K562 (cell line): ENCODE data around the gene BLTP2. TPM values are rescaled to one million over a fixed set of nuclear protein-coding genes. Genes with fewer than 3 reads are reported as not detected.

Source experiments
- BCLAF1 ChIP-seq, 2 experiments: fragments of 450-650 bp in 1 of 2; IDR thresholded peaks; 2 replicates each; pipeline ENCODE4 v1.6.1; 2011 to 2017; ENCODE audit warnings: low read depth in 2 of 2, antibody characterized with exemption in 1 of 2, borderline replicate concordance in 1 of 2, low read length in 1 of 2, mild to moderate bottlenecking in 1 of 2, mixed read lengths in 1 of 2; ENCODE audit not compliant: control insufficient read depth in 1 of 2
- BCOR ChIP-seq: fragments of 450-650 bp; IDR thresholded peaks from 2 replicates; pipeline ENCODE4 v1.6.1; 2016
- CBX1 ChIP-seq: sonication (generic); IDR thresholded peaks from 2 replicates; pipeline ENCODE4 v1.6.1; 2016; ENCODE audit warnings: antibody characterized with exemption, low read depth, mild to moderate bottlenecking
- ID3 ChIP-seq, 2 experiments: fragments of 250-450 bp in 1 of 2; fragments of 450-650 bp in 1 of 2; sonication (Bioruptor Pico) in 1 of 2; IDR thresholded peaks; 2 replicates each; pipeline versions ENCODE4 v1.6.1 to v1.8.0; 2016 to 2021; ENCODE audit warnings: mild to moderate bottlenecking in 2 of 2, moderate library complexity in 2 of 2, missing compliant biosample characterization in 1 of 2, missing genetic modification characterization in 1 of 2
- KDM2B ChIP-seq: fragments of 250-450 bp; sonication (Bioruptor Pico); IDR thresholded peaks from 2 replicates; pipeline ENCODE4 v1.8.0; 2021; ENCODE audit warnings: mild to moderate bottlenecking, moderate library complexity
- NONO ChIP-seq, 2 experiments: fragments of 200-400 bp in 1 of 2; fragments of 450-650 bp in 1 of 2; formaldehyde crosslinking in 1 of 2; IDR thresholded peaks; 2 replicates each; pipeline ENCODE4 v1.6.1; 2017; ENCODE audit warnings: low read depth in 2 of 2, mild to moderate bottlenecking in 2 of 2, moderate library complexity in 2 of 2, low read length in 1 of 2
- RBM25 ChIP-seq: fragments of 200-400 bp; formaldehyde crosslinking; IDR thresholded peaks from 2 replicates; pipeline ENCODE4 v1.6.1; 2018; ENCODE audit warnings: low read length, low read depth, moderate library complexity; ENCODE audit not compliant: severe bottlenecking
- TEAD4 ChIP-seq, 2 experiments: sonication (generic) in 1 of 2; formaldehyde crosslinking in 1 of 2; IDR thresholded peaks; 2 replicates each; pipeline versions ENCODE4 v1.6.1 to v1.8.0; 2012 to 2022; ENCODE audit warnings: borderline replicate concordance in 1 of 2, inconsistent platforms in 1 of 2, low read length in 1 of 2, mild to moderate bottlenecking in 1 of 2, missing genetic modification reagents in 1 of 2
- ZBTB1 ChIP-seq: sonication (generic); formaldehyde crosslinking; IDR thresholded peaks from 2 replicates; pipeline ENCODE4 v1.8.1; 2023; ENCODE audit warnings: missing genetic modification reagents, low read depth, mild to moderate bottlenecking, borderline replicate concordance
- ZBTB40 ChIP-seq, 2 experiments: fragments of 450-650 bp in 1 of 2; sonication (generic) in 1 of 2; formaldehyde crosslinking in 1 of 2; IDR thresholded peaks; 2 replicates each; pipeline versions ENCODE4 v1.7.1 to v1.9.0; 2016 to 2022; ENCODE audit warnings: inconsistent platforms in 1 of 2, mild to moderate bottlenecking in 1 of 2, missing genetic modification reagents in 1 of 2
- ZNF239 ChIP-seq: fragments of 250-450 bp; sonication (Bioruptor Pico); IDR thresholded peaks from 2 replicates; pipeline ENCODE4 v1.4.0; 2020; ENCODE audit warnings: mild to moderate bottlenecking
- ZNF644 ChIP-seq: fragments of 200-800 bp; sonication (Bioruptor generic); IDR thresholded peaks from 2 replicates; pipeline ENCODE4 v1.6.1; 2016; ENCODE audit warnings: low read depth, missing genetic modification characterization, missing compliant biosample characterization
- polyA plus RNA-seq, 8 experiments: library from polyadenylated mRNA; depleted of rRNA in 4 of 8; stranded (reverse) in 5 of 8; unstranded in 3 of 8; fragments of >200 nt; fragmentation: Nextera tagmentation in 2 of 8; fragmentation: Illumina TruSeq in 1 of 8; extraction: Ambion mirVana in 2 of 8; extraction: Trizol in 1 of 8; gene quantifications; 2 replicates each; pipeline versions ENCODE4 v1.2.1 to v1.2.3, GENCODE V29; 2011 to 2014; ENCODE audit warnings: inconsistent platforms in 1 of 8, missing spikeins in 1 of 8
- total RNA-seq, 7 experiments: library from RNA; depleted of rRNA in 6 of 7; stranded (reverse); fragments of >200 nt in 6 of 7; fragmentation: Illumina TruSeq in 2 of 7; extraction: Trizol in 2 of 7; gene quantifications; 2 replicates each; pipeline versions ENCODE4 v1.2.1 to v1.2.3, GENCODE V29; 2011 to 2021; ENCODE audit warnings: low replicate concordance in 1 of 7

The BLTP2 gene
- total and polyA plus RNA-seq, 9 of the 15 experiments (the other 6 are each of a cell fraction or from before 2014, with no cell fraction given), result 14.7 to 174 (median 103) TPM

- TF ChIP-seq RBM25 (no peak), KDM2B (CRISPR knock-in tag) (0 out of 2 replicates have a peak, but pooled peaks have one; percentile 13), ZNF239 (CRISPR knock-in tag) (no peak), ZBTB40 (IDR thresholded peaks at IDR 0.05) (peak; percentile 72), ZBTB40 (CRISPR knock-in tag; IDR thresholded peaks at IDR 0.05) (no peak), ID3 (CRISPR knock-in tag; IDR thresholded peaks at IDR 0.05) (no peak), ID3 (tag; IDR thresholded peaks at IDR 0.05) (0 out of 2 replicates have a peak, but pooled peaks have one; percentile 37), ZNF644 (tag) (no peak), NONO (IDR thresholded peaks at IDR 0.05; ENCODE audit: low read depth in 2 of 2, low read length in 1 of 2) (0 out of 4 replicates have a peak, but pooled peaks of 1 of the 2 experiments have one; percentile 11), ZBTB1 (CRISPR knock-in tag) (no peak), TEAD4 (IDR thresholded peaks at IDR 0.05; ENCODE audit: low read length) (peak; percentile 53), TEAD4 (CRISPR knock-in tag; IDR thresholded peaks at IDR 0.05; ENCODE audit: borderline replicate concordance) (no peak), BCOR (no peak), BCLAF1 (IDR thresholded peaks at IDR 0.05; ENCODE audit: borderline replicate concordance in 1 of 2, control insufficient read depth in 1 of 2, low read depth in 2 of 2, low read length in 1 of 2) (no peak), CBX1 (no peak)
These were observed 773 bp downstream of the BLTP2 start (continued) for GRCh38 chr17:28643983-28644786.
